NCI-H146 (cell line): ENCODE measurements around the gene SLC41A3.
"Not testable (repeated sequence)": the region's sequence is repeated elsewhere in the genome, so short reads cannot be mapped to it uniquely, and the experiment has no call there.

Experiments
- DNase-seq: peaks from one replicate; lab custom pipeline; 2025; lab: John Stamatoyannopoulos, UW

Gene SLC41A3

DNA sequence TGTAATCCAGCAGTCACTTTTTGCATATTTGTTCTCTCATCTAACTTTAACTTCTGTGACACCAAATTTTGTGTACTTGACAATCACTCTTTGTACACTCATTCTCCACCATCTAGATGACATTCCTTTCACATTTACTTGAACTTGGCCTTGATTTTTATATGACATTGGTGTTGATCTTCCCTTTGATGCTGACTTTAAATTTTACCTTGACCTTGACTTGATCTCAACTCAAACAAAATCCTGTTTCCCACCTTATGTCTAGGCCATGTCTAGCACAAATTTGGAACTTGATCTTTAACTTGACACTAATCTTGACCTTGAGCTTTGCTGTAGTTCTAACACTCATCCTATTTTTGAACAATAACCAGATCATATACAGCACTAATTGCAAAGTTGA is 81.7 kb downstream of the SLC41A3 start:
- no peak for DNase-seq

DNA sequence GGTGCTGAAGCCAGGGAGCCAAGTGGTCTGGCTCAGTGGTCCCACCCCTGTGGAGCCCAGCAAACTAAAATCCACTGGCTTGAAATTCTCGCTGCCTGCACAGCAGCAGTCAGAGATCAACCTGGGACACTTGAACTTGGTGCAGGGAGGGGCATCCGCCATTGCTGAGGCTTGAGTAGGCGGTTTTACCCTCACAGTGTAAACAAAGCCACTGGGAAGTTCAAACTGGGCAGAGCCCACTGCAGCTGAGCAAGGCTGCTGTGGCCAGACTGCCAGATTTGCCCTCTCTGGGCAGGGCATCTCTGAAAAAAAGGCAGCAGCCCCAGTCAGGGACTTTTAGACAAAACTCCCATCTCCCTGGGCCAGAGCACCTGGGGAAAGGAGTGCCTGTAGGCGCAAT is 87.2 kb downstream of the SLC41A3 start:
- DNase-seq: not testable (repeated sequence)

DNA sequence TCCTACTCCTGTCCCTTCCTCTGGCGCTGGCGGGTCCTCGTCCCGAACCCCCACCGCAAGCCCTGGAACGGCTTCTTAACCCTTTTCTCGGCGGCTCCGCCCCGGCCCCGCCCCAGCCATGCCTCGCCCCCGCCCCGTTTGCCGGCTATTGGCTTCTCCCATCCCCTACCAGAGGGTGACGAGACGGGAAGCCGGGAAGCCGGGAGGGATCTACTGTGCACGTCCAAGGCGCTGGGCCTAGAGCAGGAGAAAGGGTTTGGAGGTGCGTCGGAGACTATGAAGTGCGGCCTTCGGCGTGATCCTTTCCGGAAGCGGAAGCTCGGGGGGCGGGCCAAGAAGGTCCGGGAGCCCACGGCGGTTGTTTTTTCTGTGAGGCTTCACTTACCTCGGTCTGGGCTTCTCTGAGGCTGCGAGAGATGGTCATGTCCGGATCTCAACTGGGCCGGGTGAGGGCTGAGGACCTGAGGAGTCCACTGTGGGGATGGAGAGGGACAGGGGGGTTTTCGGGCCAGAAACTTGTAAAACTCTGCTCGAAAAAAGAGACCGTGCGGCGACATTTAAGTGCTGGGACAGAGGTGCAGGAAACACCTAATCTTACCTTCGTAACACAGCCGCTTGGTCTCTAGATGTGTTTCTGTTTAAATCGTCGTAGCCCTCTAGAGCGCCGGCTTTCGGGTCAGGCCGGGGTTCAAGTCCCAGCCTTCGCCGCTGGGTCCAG is 93.5 kb downstream of the SLC41A3 start:
- DNase-seq: peak; percentile 88

DNA sequence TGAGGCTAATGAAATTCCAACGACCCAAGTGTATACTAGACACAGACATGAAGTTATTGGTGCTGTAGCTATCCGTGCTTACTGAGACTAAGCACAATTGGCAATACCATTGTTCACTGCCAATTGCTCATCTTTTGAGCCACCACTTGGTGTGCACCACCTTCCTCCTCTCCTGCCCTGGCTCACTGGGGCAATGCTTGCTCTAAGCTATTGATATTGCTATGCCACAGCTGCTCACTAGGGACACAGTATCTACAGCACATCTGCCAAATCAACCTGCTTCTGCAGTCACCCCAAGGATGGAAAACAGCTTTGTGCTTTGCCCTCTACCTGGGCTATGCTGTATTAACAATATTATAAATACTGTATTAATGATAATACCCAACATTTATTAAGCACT is 99.0 kb downstream of the SLC41A3 start:
- not testable (repeated sequence) for DNase-seq

DNA sequence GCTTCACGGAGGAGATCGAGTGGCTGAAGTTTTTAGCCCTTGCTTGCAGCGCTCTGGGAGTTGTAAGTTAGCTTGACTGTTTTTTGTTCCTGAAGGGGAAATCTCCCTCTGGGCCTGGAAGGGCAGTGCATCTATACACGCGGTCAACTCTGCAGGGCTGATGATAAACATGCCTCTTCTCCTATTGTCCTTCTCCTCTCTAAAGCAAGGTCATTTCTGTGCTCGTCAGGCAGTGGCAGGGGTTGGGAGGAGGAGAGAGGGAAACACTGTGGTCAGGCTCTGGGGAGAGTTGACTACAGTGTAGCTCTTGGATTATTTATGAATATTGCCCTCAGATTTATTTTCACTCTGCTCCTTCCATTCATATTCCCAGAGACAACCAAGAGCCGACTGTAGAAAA is 106.8 kb downstream of the SLC41A3 start:
- not testable (repeated sequence) for DNase-seq

DNA sequence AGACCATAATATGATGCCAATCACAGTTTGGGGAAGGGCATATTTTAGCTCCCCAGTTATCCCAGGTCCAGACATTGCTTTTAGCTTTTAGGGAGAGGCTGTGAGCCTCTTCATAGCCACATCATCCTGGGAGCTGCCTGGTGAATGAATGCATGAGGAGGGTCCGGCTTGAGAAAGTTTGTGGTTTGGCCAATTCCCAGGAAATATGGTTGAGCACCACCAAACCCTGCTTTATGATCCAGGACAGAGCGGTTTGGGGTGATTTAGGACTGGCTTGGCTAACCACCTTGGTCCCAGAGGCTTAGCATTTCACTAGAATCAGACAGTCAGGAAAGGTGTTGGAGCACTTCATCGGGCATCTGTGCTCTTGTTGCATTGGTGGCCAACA is 107.9 kb downstream of the SLC41A3 start:
- DNase-seq: not testable (repeated sequence)

DNA sequence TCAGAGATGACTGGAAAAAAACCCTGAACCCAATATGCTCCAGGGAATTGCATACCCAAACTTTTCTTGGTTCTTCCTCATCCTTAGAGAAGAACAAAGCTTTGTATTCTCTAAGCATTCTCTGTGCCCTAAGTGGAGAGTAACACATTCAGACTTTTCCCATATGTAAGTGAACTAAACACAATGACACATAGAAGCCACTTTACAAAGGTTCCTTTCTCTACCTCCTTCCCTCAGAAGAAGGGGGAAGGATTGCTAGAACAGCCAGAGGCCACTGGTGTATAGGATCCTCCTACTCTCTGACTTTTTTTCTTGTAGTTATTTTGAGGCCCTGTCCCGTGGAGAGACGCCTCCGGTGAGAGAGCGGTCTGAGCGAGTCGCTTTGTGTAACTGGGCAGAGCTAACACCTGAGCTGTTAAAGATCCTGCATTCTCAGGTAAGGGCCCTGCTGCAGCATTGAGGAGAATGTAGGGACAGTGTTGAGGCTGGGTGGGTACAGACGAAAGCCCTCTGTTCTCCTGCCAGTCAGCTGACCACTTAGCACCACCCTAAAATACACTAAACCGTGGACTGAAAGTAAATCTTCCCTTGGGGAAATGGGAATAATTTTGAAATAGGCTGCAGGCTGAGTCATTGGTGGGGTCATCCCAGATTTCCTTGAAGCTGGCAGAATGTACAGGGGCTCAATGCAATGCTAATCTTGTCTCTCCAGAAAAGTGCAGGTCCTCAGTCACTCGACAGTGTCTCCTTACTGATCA is 108.5 kb downstream of the SLC41A3 start:
- DNase-seq: not testable (repeated sequence)

DNA sequence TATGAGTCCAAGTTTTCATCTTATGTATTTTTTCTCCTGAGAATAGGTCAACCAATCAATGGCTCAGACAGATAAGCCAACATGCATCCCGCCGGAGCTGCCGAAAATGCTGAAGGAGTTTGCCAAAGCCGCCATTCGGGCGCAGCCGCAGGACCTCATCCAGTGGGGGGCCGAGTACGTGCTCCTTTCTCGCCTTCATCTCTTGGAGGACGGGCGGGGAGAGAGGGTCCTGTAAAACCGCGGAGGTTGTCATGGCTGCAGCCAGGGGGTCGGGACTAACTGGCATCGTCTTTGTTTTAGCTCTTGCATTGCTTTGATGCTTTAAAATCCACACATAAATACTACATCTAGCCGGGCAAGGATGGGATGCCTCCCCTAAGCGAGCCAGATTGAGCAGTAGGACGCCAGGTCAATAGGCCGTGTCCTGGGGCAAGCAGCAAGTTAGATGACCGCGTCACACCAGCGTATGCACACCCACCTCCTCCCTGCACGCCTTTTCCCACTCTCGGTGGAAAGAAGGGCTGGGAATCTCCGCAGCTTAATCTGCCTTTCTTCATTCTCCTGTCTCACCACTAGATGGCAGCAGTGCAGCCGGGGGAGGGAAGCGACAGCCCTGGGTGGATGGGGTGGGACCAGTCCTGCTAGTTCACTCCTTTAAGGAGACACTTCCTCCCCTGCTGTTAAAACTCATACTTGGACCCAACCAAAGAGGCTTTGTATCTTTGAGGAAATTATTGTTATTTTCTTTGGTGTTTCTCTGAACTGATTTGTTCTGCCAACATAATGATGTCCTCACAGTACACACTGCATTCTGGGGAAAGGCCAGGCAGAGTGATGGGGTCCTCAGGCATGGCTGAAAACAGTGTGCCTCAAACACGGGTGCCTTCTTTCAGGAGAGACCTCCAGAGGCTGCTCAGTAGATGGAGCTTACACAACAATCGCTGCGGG is 111.7 kb downstream of the SLC41A3 start:
- DNase-seq: peak; percentile 64

DNA sequence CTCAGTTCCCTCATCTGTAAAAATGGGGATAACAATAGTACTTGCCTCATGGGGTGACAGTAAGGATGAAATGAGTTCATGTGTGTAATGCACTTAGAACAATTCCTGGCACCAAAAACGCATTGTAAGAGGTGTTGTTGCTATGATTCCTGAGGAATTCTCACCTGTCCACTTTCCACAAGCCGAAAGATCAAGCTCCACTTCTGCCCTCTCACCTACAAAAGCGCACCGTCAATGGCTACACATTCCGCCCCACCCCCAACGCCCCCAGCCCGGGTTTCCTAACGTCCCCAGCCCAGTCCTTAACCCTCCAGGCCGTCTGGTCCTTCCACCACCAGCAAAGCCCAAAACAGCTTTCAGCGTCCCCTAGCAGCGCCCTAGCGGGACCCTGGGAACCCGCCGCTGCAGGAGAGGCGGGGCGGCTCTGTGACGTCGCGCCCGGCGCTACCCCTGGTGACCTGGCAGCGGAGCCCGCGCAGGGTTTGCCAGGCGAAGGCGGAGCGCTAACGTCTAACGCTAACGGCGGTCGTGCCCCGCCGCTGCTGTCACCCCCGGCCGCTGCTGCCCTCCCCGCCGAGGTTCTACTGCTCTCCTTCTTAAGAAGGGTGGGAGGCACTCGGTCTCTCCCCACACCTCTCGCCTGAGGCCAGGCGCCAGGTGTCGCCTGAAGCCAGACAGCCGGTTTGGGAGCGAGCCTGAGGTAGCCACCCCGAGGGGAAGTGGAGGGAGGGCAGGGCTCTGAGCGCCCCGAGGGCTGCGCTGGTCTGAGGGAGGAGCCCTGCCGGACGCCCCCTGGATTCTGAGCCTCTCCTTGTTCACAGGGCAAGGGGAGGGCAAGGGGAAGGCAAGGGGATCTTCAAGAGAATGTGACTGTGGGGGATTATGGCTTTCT is 115.0 kb downstream of the SLC41A3 start, which contains the start of gene ROPN1B:
ROPN1B (plus strand) TSS at position 478 of the 892 bp plus-strand sequence. CDS start 2,877 bp downstream, outside the sequence.
- not testable (repeated sequence) for DNase-seq

DNA sequence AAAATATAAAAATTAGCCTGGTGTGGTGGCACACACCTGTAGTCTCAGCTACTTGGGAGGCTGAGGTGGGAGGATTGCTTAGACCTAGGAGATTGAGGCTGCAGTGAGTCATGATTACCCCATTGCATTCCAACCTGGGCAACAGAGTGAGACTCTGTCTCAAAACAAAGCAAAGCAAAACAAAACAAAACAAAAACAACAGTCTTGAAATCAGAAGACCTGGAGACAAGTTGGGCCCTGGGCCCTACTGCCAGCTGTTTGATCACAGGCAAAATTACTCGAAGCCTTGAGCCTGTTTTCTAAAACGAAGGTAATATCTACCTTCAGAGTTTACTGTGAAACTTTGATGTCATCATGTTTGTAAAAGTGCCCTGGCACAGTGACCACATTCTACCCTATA is 115.8 kb downstream of the SLC41A3 start:
- DNase-seq: not testable (repeated sequence)

DNA sequence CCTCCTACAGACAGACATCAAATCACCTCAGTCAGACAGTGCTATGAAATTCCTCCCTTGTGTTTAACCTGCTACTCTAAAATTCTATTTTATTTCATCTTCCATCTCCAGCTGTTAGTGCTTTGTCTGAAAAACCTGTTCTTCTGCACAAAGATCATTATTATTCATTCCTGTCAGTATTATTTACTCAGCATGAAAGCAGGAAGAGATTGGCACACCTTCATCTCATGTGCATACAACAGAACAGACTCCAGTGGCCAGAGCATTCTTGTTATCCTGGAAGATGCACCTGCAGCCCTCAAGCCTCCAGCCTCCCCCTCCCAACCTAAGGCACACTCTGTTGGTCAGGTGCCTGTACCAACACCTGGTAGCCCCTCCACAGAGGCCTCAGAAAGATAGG is 116.8 kb downstream of the SLC41A3 start:
- DNase-seq: peak; percentile 95

DNA sequence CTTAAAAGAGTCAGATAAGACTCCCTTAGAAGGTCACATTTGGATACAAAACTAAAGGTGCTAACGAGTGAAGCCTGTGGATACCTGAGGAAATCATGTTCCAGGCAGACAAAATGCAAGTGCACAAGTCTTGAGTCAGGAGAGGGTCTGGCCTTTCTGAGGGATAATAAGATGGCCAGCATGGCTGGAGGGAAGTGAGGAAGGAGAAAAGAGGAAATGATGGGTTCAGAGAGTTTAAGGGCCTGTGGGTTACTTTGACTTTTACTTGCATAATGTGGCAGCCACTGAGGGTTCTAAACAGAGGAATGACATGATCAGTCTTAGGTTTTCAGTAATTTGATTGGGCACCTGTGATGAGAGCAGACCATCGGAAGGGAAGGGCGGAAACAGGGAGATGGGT is 118.4 kb downstream of the SLC41A3 start:
- DNase-seq: no peak

DNA sequence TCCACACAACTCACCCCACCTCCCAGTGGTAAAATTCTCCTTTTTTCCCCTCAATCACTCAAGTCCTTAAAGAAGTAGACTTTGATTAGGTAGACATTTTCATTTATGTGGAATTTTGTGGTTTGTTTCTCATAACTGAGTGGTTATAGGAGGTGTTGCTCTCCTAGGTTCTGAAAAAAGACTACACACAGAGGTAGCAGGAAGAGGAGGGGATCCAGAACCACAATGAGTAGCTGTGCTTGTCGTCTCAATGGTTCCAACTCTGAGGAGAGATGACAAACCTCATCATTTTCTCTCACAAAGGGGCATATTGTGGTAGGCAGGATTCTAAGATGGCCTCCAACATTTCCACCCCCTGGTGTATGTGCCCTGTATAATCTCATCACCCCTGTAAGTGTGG is 120.1 kb downstream of the SLC41A3 start:
- DNase-seq: not testable (repeated sequence)

DNA sequence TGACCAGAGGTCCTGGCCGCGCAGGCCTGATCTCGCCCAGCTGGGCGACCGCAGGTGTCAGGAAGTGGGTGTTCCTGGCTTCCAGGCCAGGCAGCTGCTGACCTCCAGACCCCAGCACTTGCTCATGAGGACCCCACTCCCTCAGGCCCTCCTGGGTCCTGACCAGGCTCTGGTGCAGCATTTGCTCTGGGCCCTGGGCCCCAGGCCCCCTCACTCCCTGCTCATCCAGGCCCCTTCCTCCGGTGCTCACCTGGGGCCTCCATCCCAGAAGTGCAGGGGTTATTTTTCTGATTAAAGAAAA is 122.7 kb downstream of the SLC41A3 start:
- peak; percentile 4 for DNase-seq

DNA sequence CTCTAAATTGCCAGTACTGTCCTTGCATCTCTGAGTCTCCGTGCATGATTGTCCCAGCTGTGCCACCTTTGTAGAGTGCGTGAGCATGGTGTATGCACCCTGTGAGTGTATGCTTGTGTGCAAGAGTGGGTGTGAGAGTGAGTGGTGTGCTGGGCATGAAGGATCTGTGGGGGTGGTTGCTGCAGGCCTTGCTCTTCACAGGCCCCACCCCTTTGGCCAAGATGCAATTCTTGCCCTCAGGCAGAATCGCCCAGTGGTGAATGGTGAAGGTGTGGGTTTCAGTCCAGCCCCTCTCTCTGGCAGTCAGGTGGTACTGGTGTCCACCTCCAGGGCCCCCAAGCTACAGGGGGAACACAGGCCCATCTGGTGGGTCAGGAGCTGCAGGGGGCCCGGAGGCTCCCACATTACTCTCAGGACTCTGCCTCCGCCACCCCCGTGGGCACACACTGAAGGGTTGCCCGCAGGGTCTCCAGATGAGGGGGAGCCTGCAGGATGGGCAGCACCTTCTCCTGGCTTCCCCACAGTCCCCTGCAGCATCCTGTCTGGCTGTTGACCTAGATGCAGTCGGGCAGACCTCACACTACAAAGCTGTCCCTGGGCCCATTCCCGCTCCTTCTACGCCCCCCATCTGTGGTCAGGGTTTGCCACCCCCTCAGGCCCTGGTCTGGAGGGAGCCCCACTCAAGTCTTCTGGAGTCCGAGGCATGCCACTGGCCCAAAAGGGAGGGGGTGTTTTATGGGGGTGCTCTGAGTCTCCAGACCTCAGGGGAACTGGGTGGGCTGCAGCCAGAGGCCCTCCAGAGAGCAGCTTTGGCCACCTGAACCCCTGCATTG is 123.3 kb downstream of the SLC41A3 start:
- no peak for DNase-seq

DNA sequence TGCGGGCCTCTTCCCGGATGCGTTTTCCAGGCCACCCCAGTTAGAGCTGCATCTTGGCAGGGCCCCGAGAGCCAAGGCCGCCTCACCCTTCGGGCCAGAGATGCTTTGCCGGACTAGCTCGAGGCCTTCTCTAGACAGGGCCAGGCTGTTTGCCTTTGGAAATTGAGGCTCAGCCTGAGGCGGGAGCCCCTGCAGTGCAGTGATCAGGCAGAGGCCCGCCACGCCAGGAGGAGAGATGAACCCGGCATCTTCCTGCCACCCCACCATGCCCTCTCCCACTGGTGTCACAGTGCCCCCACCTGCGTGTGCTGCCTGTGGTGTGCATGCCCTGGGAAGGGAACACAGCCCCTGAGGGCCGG is 123.9 kb downstream of the SLC41A3 start:
- DNase-seq: no peak

DNA sequence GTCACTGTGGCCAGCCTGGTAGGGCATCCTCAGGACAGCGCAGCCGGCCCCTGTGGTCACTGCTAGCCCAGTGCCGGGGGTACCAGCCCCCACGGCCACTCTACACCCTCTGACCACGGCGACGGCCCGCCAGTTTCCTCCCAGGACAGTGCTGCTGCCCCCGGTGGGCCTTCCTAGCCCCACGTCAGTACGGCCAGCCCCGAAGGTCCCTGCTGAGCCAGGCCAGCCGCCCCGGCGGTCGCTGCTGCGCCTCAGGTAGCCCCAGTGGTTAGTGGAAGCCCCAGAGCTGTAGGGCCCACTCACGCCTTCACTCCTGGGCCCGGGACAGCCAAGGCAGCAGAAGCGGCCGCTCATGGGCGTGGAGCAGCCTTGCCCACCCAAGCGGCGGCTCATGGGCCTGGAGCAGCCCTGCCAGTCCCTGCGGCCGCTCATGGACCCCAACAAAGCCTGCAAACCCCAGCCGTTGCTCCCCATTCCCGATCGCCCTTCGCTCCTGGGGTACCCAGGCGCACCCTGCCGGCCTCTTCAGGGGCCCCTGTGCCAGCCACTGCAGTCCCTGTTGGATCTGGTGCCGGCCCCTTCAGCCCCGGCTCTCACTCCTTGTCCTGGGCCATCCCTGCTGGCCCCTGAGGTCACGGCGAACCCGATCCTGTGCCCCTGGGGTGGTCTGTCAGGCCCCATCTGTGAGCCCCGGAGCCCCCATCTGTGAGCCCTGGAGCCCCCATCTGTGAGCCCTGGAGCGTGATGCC is 124.4 kb downstream of the SLC41A3 start:
- DNase-seq: no peak

DNA sequence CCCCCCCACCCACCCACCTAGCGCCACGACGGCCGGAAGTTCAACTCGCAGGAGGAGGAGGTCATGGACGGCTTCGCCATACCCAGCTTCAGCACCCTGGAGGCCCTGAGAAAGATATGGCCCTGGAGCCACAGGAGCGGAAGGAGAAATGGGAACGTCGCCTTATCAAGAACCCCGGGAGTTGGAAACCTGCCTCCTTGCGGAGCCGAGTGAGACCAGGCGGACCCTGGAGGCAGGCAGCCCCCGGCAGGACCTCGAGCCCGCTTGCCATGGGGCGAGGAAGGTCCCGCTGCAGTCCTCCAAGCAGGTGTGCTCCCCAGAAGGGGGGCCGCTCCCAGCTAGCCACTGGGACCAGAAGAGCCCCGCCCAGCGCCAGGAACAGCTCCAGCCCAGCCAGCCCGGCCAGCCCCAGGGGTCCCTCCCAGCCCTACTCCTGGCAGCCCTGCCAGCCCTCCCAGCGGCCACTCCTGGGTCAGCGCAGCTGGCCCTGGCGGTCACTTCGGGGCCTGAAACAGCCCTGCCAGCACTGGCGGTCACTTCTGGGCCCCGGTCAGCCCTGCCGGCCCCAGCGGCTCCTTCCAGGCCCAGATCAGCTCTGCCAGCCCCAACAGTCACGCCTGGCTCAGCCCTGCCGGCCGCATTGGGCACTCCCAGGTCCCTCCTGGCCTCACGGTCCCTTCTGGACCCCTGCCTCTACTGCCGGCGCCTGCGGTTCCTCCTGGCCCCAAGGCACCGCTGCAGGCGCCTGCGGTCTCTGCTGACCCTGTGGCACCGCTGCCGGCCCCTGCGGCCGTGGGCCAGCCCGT is 125.2 kb downstream of the SLC41A3 start:
- DNase-seq: no peak
